BJ (cell line): ENCODE data around the gene CEP162. TPM values are rescaled to one million over a fixed set of nuclear protein-coding genes. Genes with fewer than 3 reads are reported as not detected.
"Not testable (repeated sequence)": the region's sequence is repeated elsewhere in the genome, so short reads cannot be mapped to it uniquely, and the experiment has no call there.

Source experiments
- CTCF ChIA-PET: fragments of 350-600 bp; formaldehyde crosslinking; extraction: SDS; loops from one replicate; lab custom pipeline; 2021; ENCODE audit warnings: antibody characterized with exemption, inconsistent platforms; lab: Yijun Ruan, JAX
- POLR2A ChIA-PET: fragments of 300-600 bp; sonication (Branson Sonifier 250); formaldehyde crosslinking; extraction: SDS; loops from one replicate; lab custom pipeline; 2021; ENCODE audit warnings: antibody characterized with exemption; lab: Charles Lee
- DNase-seq: peaks from one replicate; pipeline ENCODE4 v3.0.0-alpha.2; 2011; ENCODE audit warnings: low read depth
- H3K27me3 ChIP-seq: 2 replicates; pipeline ENCODE4 v1.6.0; 2011; ENCODE audit warnings: low read length; ENCODE audit not compliant: control insufficient read depth, insufficient read depth
- H3K36me3 ChIP-seq: 2 replicates; pipeline ENCODE4 v1.5.1; 2011; ENCODE audit warnings: low read length; ENCODE audit not compliant: control insufficient read depth, insufficient read depth
- H3K4me3 ChIP-seq: 2 replicates; pipeline ENCODE4 v1.5.1; 2011; ENCODE audit warnings: low read depth, mild to moderate bottlenecking, control low read depth, low read length
- polyA plus RNA-seq: library from polyadenylated mRNA; depleted of rRNA; stranded (reverse); fragments of >200 nt; gene quantifications from 2 replicates; pipeline ENCODE4 v1.2.3, GENCODE V29; 2011
- TF ChIP-seq, protein P1 (sequence below): IDR thresholded peaks from 2 replicates; pipeline ENCODE4 v1.5.1; 2011; ENCODE audit warnings: low read depth, mild to moderate bottlenecking, control low read depth, inconsistent platforms, low read length, moderate library complexity; ENCODE audit not compliant: insufficient read depth

CEP162 gene
- polyA plus RNA-seq, 1 experiment: 0.75 TPM

DNA sequence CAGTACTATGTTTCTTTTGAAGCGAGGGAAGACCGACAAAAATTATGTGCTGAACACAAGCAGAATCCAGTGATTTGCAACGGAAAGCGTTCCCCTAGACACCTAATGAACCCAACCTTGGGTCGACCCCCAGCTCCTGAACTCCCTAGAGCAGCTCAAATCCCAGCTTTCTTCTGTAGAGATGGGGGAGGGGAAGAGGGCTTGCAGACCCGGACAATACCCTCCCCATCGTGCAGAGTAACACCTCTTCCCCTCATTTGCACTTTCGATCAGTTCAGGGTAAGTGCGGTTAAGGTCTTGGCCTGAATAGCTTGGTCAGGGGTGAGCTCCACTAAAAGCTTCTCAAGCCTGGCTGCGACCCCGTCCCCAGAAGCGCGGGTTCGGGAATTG is 404 bp downstream of the CEP162 start:
- H3K36me3 ChIP-seq: no peaks in the 10 kb centered on the region
- ChIA-PET POLR2A (no interaction called here), CTCF (interaction anchor here (0.8 to 2.1 kb wide), 13 partner anchors 15 to 748 kb away, joined by 3 to 14 read pairs (median 4); partner anchors contain the start of gene CYB5R4)
- DNase-seq: no peak
- no peaks in the 10 kb centered on the region for H3K27me3 ChIP-seq
- peak overlapping the region; percentile 90 for H3K4me3 ChIP-seq
- TF ChIP-seq, protein P1, sequence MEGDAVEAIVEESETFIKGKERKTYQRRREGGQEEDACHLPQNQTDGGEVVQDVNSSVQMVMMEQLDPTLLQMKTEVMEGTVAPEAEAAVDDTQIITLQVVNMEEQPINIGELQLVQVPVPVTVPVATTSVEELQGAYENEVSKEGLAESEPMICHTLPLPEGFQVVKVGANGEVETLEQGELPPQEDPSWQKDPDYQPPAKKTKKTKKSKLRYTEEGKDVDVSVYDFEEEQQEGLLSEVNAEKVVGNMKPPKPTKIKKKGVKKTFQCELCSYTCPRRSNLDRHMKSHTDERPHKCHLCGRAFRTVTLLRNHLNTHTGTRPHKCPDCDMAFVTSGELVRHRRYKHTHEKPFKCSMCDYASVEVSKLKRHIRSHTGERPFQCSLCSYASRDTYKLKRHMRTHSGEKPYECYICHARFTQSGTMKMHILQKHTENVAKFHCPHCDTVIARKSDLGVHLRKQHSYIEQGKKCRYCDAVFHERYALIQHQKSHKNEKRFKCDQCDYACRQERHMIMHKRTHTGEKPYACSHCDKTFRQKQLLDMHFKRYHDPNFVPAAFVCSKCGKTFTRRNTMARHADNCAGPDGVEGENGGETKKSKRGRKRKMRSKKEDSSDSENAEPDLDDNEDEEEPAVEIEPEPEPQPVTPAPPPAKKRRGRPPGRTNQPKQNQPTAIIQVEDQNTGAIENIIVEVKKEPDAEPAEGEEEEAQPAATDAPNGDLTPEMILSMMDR: no peak

DNA sequence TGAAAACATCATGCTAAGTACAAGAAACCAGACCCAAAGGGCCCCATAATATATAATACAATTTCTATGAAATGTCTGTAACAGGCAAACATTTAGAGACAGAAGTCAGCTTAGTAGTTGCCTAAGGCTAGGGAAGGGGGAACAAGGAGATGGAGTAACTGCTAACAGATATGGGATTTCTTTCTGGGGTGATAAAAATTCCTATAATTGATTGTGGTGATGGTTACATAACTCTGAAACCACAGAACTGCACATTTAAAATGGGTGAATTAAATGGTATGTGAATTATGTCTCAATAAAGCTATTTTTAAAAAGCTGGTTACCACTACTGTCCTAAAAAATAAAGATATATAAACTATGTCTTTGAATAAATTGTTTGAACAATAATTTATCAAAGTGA is 3.2 kb downstream of the CEP162 start:
- TF ChIP-seq, protein P1: no peak
- ChIA-PET CTCF (interaction anchor here (0.6 to 1.0 kb wide), 3 partner anchors 289 to 388 kb away, joined by 3 to 4 read pairs (median 3); no protein-coding TSS in a partner anchor), POLR2A (interaction anchor here (0.6 to 0.7 kb wide), 2 partner anchors 451 to 554 kb away, joined by 3 to 4 read pairs; no protein-coding TSS in a partner anchor)
- Histone ChIP-seq H3K36me3 (no peaks in the 10 kb centered on the region), H3K4me3 (no peak overlapping the region), H3K27me3 (no peaks in the 10 kb centered on the region)
- peak; percentile 59 for DNase-seq

DNA sequence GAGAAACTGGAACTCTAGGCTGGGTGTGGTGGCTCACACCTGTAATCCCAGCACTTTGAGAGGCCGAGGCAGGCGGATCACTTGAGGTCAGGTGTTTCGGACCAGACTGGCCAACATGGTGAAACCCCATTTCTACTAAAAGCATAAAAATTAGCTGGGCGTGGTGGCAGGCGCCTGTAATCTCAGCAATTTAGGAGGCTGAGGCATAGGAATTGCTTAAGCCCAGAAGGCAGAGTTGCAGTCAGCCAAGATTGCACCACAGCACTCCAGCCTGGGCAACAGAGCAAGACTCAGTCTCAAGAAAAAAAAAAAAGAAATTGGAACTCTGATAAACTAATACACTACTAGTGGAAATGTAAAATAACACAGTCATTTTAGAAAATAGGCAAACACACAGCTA is 3.8 kb downstream of the CEP162 start:
- DNase-seq, H3K36me3 ChIP-seq, H3K4me3 ChIP-seq, POLR2A ChIA-PET, H3K27me3 ChIP-seq: not testable (repeated sequence)
- CTCF ChIA-PET: interaction anchor here (0.6 to 1.7 kb wide), 7 partner anchors 11 to 608 kb away, joined by 3 to 6 read pairs (median 3); no protein-coding TSS in a partner anchor

DNA sequence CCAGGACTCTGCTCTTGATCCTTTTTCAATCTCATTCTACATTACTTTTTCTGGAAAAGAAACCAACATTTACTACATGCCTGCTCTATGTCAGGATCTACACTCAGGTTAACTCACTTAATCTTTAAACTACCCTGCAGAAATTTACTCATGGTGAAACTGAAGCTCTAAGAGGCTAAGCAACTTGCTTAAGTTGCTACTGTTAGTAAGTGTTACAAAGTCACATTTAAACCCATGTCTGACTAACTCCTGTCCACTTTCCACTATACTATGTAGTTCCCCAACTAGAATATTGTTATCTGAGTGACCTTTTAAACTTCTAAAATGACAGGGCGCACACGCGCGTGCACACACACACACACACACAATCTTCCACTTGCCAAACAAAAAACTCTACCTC is 5.0 kb downstream of the CEP162 start:
- TF ChIP-seq, protein P1: no peak
- Histone ChIP-seq H3K4me3 (no peak overlapping the region), H3K36me3 (no peaks in the 10 kb centered on the region), H3K27me3 (no peaks in the 10 kb centered on the region)
- ChIA-PET CTCF (interaction anchor here (0.6 to 1.7 kb wide), 5 partner anchors 9 to 607 kb away, joined by 3 to 6 read pairs (median 4); no protein-coding TSS in a partner anchor), POLR2A (no interaction called here)
- no peak for DNase-seq

DNA sequence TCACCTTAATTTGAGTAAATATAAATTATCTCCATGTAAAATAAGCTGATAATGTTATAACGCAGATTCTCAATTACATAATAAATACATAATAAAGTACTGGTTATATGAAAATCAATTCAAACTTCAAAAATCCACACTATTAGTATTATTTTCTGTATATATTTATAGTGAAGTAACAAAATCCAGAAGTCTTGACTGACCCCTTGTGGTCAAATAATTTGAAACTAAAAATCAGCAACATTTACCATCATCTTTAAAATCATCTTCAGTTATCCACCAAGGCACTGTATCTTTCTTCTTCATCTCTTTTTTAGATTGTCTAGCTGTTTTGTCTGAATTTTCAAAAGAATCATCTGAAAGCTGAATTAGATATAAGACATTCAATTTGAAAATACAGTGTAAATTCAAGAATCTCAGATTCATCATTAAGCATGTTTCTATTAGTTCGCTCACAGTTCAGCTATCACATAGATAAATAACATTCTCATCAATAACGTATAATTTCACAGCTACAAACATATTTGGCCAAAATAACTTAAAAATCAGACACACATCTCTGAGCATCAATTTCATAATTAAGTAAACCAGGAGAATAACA is 6.5 kb downstream of the CEP162 start:
- Histone ChIP-seq H3K36me3 (no peaks in the 10 kb centered on the region), H3K27me3 (no peaks in the 10 kb centered on the region), H3K4me3 (no peak overlapping the region)
- ChIA-PET CTCF (interaction anchor here (0.8 to 2.8 kb wide), 10 partner anchors 11 to 606 kb away, joined by 3 to 20 read pairs (median 4); partner anchors contain the start of gene CYB5R4), POLR2A (no interaction called here)
- TF ChIP-seq, protein P1: peak; percentile 44
- no peak for DNase-seq

DNA sequence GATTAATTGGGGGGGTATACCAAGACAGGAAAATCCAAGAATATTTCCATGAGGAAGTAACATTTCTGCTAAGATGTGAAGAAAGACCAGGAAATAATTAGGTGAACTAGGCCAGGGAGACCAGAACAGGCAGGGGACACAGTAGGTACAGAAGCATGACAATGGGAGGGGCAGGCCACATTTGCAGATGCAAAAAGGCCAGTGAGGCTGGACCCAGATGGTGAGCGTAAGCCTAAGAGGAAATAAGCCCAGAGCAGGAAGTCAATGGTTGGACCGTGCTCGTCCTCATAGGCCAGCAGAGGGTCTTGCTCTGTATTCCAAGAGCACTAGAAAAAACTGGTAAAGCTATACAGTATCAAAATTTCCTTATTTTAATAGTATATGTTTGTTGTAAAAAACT is 9.4 kb downstream of the CEP162 start:
- ChIA-PET CTCF (interaction anchor here (0.8 kb wide), 1 partner anchor 18 kb away, joined by 3 read pairs; no protein-coding TSS in a partner anchor), POLR2A (no interaction called here)
- no peak for DNase-seq
- Histone ChIP-seq H3K27me3 (no peaks in the 10 kb centered on the region), H3K36me3 (no peaks in the 10 kb centered on the region), H3K4me3 (no peak overlapping the region)
- TF ChIP-seq, protein P1: no peak
